Activated naive CD4-positive, alpha-beta T cell treated with anti-CD3 and anti-CD28 coated beads, Interleukin-2, amount 10 ng/mL, durations not matched to agents 7 days and 5 days (primary cell): ENCODE results near the gene RNF4.

Source experiments
- CTCF ChIA-PET: fragments of 350-600 bp; sonication (Branson Sonifier 250); formaldehyde crosslinking; loops from one replicate; lab custom pipeline; 2021; ENCODE audit warnings: antibody characterized with exemption; lab: Charles Lee
- DNase-seq: peaks from one replicate; pipeline ENCODE4 v3.0.0-alpha.2; 2020
- H3K27ac Mint-ChIP-seq: one replicate; pipeline ENCODE4 v1.8.0; 2021; ENCODE audit warnings: mild to moderate bottlenecking, moderate library complexity, mixed read lengths
- H3K27me3 Mint-ChIP-seq: one replicate; pipeline ENCODE4 v1.8.0; 2021; ENCODE audit warnings: mild to moderate bottlenecking, mixed read lengths
- H3K36me3 Mint-ChIP-seq: one replicate; pipeline ENCODE4 v1.8.0; 2021; ENCODE audit warnings: mixed read lengths
- H3K4me1 Mint-ChIP-seq: one replicate; pipeline ENCODE4 v1.8.0; 2021; ENCODE audit warnings: mixed read lengths
- H3K4me3 Mint-ChIP-seq: one replicate; pipeline ENCODE4 v1.8.0; 2021; ENCODE audit warnings: mild to moderate bottlenecking, moderate library complexity, mixed read lengths
- H3K9me3 Mint-ChIP-seq: one replicate; pipeline ENCODE4 v1.8.0; 2021; ENCODE audit warnings: mixed read lengths

Gene RNF4

DNA sequence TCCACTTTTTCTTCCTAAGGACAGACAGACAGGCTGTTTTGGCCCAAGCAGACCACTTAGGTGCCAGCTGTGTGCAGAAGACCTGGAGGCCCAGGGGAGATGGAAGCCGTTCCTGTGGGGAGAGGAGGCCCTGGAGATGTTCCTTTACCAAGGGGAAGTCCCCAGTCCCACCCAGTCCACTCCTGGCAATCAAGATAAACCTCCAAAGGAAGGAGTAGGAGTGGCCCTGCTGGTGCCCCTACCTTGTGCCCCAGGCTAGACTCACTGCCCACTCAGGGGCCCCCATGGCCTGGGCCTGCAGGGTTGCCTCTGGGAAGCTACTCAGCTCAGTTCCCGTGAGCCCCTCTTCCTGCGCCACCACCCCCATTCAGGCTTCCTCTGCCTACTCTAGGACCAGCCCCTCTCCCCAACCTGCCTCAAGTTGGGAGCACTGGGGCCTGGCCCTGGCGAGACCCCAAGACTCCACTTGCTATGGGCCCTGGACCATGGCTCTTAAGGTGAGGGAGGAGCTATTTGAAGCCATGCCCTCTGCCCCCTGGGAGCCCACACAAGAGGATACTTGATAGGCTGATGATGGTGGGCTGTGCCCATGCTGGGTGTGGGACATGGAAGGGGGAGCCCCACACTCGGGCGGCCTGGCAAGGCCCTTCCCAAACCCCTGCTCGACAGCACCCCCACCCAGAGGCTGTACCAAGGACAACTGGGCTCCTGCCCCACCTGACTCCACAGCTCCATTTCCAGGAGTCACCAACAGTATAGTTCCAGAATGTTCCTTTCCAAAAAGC lies 24.8 kb upstream of the RNF4 start:
- DNase-seq = no peak
- peaks cover 4% of the 10 kb centered on the region for H3K4me1 Mint-ChIP-seq
- no peaks in the 10 kb centered on the region for H3K9me3 Mint-ChIP-seq
- H3K4me3 Mint-ChIP-seq = no peak overlapping the region
- H3K36me3 Mint-ChIP-seq = no peaks in the 10 kb centered on the region
- no peak overlapping the region for H3K27ac Mint-ChIP-seq
- CTCF ChIA-PET = interaction anchor here (0.7 to 4.0 kb wide), 7 partner anchors 9 to 224 kb away, joined by 3 to 42 read pairs (median 4); no protein-coding TSS in a partner anchor
- H3K27me3 Mint-ChIP-seq = peaks cover 12% of the 10 kb centered on the region

DNA sequence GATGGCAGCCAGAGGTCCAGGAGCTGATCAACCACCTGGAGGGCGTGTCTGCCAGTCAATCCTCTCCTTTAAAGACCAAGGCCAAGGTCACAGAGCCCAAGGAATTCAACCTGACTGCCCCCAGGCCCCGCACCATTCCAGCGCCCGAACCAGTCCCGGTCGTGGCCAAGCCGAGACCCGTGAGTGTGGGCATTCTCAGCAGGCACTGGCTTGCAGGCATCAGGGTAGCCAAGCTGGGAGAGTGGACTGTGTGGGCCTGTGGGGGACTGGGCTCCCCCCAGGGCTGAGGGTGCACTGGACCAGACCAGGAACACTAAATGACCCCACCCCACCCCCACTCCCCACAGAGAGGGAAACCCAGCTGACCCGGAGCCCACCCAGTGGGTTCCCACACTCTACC lies 23.8 kb upstream of the RNF4 start:
- DNase-seq = no peak
- Mint-ChIP-seq H3K4me3 (no peak overlapping the region), H3K4me1 (peaks cover 4% of the 10 kb centered on the region), H3K9me3 (no peaks in the 10 kb centered on the region), H3K27ac (no peak overlapping the region), H3K27me3 (peaks cover 10% of the 10 kb centered on the region), H3K36me3 (no peaks in the 10 kb centered on the region)
- CTCF ChIA-PET = interaction anchor here (0.8 to 4.0 kb wide), 4 partner anchors 10 to 225 kb away, joined by 3 to 42 read pairs (median 4); no protein-coding TSS in a partner anchor

DNA sequence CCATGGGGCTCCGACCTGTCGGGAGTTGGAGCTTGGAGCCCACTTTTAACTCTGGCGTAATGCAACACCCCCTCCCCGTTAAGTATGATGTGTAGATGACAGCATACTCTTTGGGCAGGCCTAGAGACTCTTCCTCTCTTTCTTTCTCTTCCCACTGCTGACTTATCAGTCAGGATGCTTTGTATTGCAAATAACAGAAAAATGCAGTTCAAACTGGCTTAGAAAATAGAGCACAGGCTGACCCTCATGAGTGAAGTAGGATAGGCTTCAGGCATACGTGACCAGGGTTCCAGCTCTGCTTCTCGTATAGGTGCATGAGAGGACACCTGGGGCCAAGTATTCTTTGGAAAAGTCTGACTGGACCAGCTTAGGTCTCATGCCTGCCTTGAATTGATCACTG lies 23.3 kb upstream of the RNF4 start:
- H3K36me3 Mint-ChIP-seq = no peaks in the 10 kb centered on the region
- no peak overlapping the region for H3K4me3 Mint-ChIP-seq
- peaks cover 10% of the 10 kb centered on the region for H3K27me3 Mint-ChIP-seq
- DNase-seq = no peak
- no peaks in the 10 kb centered on the region for H3K9me3 Mint-ChIP-seq
- H3K4me1 Mint-ChIP-seq = peaks cover 4% of the 10 kb centered on the region
- H3K27ac Mint-ChIP-seq = no peak overlapping the region
- CTCF ChIA-PET = interaction anchor here (1.0 kb wide), 1 partner anchor 215 kb away, joined by 3 read pairs; no protein-coding TSS in a partner anchor

DNA sequence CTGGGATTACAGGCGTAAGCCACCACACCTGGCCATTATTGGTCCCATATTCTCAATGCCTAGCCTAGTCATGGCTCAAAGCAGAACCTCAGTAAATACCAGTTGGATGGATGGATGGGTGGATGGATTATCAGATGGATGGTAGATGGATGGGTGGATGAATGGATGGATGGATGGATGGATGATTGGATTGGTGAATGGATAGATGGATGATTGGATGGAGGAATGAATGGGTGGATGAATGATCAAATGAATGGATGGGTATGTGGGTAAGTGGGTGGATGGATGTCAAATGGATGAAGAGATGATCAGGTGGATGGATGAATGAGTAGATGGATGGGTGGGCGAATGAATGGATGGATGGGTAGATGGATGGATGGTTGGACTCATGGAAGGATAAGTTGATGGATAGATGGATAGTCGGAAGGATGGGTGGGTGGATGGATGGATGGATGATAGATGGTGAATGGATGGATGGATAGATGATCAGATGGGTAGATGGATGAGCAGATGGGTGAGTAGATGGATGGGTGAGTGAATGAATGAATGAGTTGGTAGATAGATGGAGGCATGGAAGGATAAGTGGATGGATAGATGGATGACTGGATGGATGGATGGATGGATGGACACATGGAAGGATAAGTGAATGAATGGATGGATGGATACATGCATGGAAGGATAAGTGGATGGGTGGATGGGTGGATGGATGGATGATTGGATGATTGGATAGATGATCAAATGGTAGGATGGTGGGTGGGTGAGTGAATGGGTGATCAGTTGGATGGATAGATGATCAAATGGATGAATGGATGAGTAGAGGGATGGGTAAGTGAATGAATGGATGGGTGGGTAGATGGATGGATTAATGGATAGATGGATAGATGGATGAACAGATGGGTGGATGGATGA lies 22.0 kb upstream of the RNF4 start:
- peaks cover 11% of the 10 kb centered on the region for H3K27me3 Mint-ChIP-seq
- no peaks in the 10 kb centered on the region for H3K4me1 Mint-ChIP-seq
- no peak overlapping the region for H3K4me3 Mint-ChIP-seq
- no peak overlapping the region for H3K27ac Mint-ChIP-seq
- CTCF ChIA-PET = no interaction called here
- DNase-seq = no peak
- H3K36me3 Mint-ChIP-seq = no peaks in the 10 kb centered on the region
- H3K9me3 Mint-ChIP-seq = no peaks in the 10 kb centered on the region

DNA sequence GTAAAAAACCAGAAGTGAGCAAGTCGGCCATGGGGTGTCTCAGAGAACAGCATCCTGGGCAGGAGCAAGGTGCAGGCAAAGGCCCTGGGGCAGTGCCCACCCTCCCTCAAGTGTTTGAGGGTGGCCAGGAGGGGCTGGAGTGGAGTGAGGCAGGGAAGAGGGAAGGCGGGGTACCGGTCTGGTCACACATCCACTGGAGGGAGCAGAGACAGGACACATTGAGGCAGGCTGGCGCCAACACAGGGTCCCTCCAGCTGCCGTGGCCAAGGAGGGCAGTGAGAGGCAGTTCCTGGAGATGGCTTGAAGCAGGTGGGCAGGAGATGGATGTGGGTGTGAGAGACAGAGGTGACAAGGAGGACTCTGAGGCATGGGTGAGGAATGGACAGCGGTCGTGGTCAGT lies 20.3 kb upstream of the RNF4 start:
- CTCF ChIA-PET = no interaction called here
- H3K4me1 Mint-ChIP-seq = no peaks in the 10 kb centered on the region
- H3K36me3 Mint-ChIP-seq = no peaks in the 10 kb centered on the region
- no peaks in the 10 kb centered on the region for H3K9me3 Mint-ChIP-seq
- DNase-seq = no peak
- H3K27ac Mint-ChIP-seq = no peak overlapping the region
- H3K4me3 Mint-ChIP-seq = no peak overlapping the region
- H3K27me3 Mint-ChIP-seq = peaks cover 13% of the 10 kb centered on the region

DNA sequence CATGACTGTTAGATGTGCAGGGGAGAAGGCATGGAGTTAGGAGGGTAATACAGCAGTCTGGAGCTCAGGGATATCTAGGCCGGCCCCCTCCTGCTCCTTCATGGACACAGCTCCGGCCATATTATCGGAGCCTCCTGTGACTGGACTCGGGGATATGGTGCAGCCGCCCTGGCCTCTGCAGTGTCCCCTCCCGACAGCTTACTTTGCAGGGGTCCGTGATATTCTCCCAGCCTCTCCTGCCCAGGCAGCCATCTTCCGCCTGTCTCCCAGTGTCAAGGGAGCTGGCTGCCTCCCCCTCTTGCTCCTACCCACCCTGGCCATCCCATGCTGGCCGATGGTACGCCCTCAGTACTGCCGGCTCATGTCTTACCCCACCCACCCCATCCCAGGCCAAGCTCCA lies 19.9 kb upstream of the RNF4 start:
- H3K36me3 Mint-ChIP-seq = no peaks in the 10 kb centered on the region
- H3K4me1 Mint-ChIP-seq = no peaks in the 10 kb centered on the region
- DNase-seq = no peak
- H3K9me3 Mint-ChIP-seq = no peaks in the 10 kb centered on the region
- CTCF ChIA-PET = no interaction called here
- peaks cover 13% of the 10 kb centered on the region for H3K27me3 Mint-ChIP-seq
- H3K4me3 Mint-ChIP-seq = no peak overlapping the region
- no peak overlapping the region for H3K27ac Mint-ChIP-seq

DNA sequence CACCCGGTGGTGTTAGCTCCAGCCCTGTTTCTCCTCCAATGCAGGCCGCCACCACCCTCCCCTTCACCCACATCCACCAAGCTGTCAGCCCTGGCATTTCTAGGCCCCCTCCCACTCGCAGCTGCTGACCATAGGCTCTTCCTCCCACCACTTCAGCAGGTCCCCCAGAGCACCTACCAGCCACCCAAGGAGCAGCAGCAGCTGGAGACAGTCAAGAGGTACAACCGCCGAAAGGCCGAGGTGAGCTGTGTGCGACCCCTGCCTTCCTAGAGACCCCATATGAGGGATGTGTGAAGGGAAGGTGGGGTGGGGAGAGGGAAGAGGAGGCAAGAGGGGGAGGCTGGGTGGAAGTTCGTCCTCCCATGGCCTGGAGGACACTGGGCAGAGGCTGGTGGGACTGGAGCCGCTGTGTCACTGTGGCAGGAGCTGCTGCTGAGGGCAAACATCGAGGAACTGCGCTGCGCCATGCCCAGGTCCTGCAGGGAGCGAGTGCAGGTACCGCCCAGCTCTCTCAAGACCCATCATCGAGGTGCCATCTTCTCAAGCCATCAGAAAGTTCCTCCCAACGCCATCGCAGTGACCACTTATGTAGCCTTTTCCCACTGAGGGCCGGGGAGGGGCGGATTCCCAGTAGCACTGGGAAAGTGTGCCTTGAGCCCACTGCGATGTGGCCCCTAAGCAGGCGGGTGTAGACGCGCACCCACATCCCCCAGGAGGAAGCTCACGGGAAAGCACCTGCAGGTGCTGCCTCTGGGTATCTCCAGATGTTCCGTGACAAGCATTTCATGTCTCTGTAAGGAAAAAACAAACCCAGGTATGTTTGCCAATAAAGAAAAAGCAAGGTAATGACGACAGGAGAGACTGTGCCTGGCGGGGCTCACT lies 19.2 kb upstream of the RNF4 start:
- Mint-ChIP-seq H3K9me3 (no peaks in the 10 kb centered on the region), H3K36me3 (no peaks in the 10 kb centered on the region)

DNA sequence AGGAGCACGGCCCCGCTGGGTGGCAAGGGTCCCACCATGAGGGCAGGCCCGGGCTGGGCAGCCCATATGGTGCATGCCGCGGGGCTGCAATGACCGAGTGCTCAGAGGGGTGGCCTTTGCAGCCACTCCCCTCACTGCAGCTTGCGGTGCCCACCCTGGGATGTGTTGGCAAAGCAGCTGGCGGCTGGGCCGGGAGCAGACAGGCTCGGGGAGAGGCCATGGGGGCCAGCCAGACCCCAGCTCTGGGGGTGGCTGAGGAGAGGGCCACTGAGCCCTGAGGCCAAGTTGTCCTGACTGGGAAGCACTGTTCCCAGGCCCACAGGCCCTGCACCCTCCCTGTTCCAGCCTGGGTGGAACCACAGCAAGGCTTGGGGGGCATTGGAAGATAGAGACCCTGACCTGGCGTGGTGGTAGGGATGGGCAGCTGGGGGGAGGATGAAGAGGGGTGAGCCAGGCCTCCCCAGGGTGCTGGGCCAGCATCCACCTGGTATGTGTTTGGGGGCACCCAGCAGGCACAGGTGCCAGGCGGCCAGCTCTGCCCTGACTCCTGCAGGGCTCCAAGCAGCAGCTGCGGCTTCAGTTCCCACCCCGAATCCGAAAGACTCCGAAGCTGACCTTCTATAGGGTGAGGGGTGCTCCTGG lies 18.4 kb upstream of the RNF4 start:
- peaks cover 13% of the 10 kb centered on the region for H3K27me3 Mint-ChIP-seq
- CTCF ChIA-PET = no interaction called here

More for the DNA sequence above, 19.2 kb upstream of the RNF4 start:
- Mint-ChIP-seq H3K27me3 (peaks cover 13% of the 10 kb centered on the region), H3K27ac (no peak overlapping the region), H3K4me1 (no peaks in the 10 kb centered on the region), H3K4me3 (no peak overlapping the region)
- no peak for DNase-seq
- CTCF ChIA-PET = no interaction called here

DNA sequence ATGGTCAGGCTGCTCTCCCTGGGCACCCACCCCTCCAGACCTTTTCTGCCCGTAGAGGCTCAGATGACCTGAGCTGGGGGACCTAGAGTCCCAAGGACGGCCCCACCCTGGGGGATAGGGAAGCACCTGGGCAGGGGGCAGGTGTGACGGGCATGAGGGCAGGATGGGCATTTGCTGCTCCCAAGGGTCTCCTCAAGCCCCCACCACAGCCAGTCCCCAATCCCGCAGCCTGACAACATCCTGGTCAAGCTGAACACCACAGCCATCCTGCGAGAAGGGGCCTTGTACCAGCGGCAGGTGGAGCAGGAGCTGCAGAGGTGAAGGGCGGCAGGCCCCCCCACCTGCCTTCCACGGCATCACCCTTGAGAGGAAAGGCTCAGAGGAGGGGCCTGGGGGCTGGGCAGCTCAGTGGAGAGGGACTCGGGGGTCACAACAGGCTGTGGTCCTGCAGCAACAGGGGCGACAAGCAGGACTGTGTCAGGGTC lies 17.8 kb upstream of the RNF4 start:
- Mint-ChIP-seq H3K27me3 (peaks cover 13% of the 10 kb centered on the region), H3K4me1 (no peaks in the 10 kb centered on the region), H3K9me3 (no peaks in the 10 kb centered on the region), H3K4me3 (no peak overlapping the region), H3K36me3 (no peaks in the 10 kb centered on the region), H3K27ac (no peak overlapping the region)
- no peak for DNase-seq
- CTCF ChIA-PET = no interaction called here

More for the DNA sequence above, 18.4 kb upstream of the RNF4 start:
- no peaks in the 10 kb centered on the region for H3K36me3 Mint-ChIP-seq
- H3K9me3 Mint-ChIP-seq = no peaks in the 10 kb centered on the region
- H3K4me1 Mint-ChIP-seq = no peaks in the 10 kb centered on the region
- no peak overlapping the region for H3K27ac Mint-ChIP-seq
- no peak overlapping the region for H3K4me3 Mint-ChIP-seq
- no peak for DNase-seq

DNA sequence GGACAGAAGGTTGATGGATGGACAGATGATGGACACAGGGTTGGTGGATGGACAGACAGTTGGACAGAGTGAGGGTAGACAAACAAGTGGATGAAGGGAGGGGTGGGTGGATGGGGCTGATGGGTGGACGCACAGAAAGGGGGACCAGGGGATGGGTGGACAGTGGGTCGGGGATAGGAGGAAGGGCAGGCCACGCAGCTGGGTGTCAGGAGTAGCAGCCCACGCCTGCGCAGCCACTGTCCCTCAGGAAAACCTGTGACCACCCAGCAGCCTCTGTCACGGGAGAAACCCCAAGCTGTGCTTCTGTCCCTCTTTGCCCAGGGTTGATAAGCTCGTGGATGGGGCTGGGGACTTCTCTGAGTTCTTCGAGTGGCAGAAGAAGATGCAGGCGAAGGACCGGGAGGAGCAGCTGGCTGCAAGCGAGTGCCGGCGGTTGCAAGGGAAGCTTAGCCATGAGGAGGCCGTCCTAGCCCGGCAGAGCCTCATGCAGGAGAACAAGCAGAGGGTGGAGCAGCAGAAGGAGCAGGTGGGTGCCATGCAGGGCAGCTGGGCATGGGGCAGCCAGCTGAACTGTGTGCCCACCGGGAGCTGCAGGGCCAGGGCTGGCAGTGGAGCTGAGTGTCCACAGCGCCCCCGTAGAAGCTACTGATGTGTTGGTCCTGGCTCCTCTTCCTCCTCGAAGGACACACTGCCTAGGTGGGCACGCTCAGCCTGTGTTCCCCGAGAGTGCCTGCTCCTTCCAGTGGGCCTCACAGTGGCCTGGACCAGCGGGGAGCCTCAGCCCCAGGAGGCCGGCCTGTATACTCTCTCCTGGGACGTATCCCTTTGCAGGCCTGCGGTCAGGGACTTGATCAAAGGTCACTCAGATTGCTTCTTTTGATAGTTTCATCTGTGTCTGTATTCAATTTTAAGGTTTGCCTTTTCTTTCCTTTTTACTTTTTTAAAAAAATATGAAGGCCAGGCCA lies 16.8 kb upstream of the RNF4 start:
- no peak overlapping the region for H3K4me3 Mint-ChIP-seq
- no peaks in the 10 kb centered on the region for H3K9me3 Mint-ChIP-seq
- H3K27me3 Mint-ChIP-seq = peaks cover 15% of the 10 kb centered on the region
- no peaks in the 10 kb centered on the region for H3K4me1 Mint-ChIP-seq
- CTCF ChIA-PET = interaction anchor here (0.6 kb wide), 1 partner anchor 9 kb away, joined by 3 read pairs; no protein-coding TSS in a partner anchor
- no peaks in the 10 kb centered on the region for H3K36me3 Mint-ChIP-seq
- H3K27ac Mint-ChIP-seq = no peak overlapping the region
- no peak for DNase-seq

DNA sequence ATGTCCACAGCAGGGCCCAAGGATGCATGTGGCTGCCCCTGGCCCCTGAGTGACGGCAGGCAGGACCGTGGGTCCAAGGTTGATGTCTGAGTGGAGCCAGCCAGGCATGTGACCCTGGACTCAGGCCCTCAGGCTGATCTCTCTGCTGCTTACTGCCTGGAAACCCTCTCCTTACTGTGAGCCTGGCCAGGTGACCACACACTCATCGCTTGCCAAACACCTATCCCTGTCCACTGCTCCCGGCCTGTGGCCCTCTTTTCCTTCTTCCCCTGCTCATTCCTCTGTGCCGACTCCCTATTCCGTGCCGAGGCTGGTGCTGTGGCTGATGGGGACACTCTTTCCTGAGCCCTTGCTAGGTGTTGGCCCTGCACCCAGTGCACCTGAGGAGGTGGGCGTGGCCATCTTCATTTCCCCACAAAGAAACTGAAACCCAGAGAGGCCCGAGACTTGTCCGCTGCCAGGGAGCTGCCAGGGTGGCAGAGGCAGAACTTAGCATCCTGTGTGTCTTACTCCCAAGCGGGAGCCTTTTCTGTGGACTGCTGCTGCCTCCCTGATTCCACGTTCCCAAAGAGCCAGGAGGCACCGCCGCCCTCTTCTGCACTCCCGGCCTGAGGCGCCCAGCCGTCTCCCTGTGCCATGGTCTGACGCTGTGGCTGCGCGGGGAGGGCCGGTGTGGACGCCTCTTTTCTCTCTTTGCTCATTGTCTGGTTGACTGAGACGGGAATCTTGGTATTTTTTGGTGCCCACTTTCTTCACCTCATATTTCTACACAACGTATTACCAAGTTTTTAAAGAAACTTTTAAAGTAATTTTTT lies 11.2 kb upstream of the RNF4 start:
- DNase-seq = peak; percentile 43
- Mint-ChIP-seq H3K9me3 (no peaks in the 10 kb centered on the region), H3K4me3 (no peak overlapping the region), H3K36me3 (no peaks in the 10 kb centered on the region), H3K27ac (no peak overlapping the region), H3K27me3 (peaks cover 50% of the 10 kb centered on the region), H3K4me1 (peaks cover 11% of the 10 kb centered on the region)
- CTCF ChIA-PET = interaction anchor here (1.8 kb wide), 1 partner anchor 237 kb away, joined by 3 read pairs; no protein-coding TSS in a partner anchor
